Endothelial cell of hepatic sinusoid (primary cell): Measurements from ENCODE around the gene CTSC.

ENCODE experiments used
- in situ Hi-C: cut with HindIII; loops from 2 replicates; pipeline ENCODE4 v1.10.0; 2017; ENCODE audit warnings: low sequenced_read_pairs

Gene CTSC

GRCh38 chr11:88321412-88321811 lies 16.1 kb downstream of the CTSC start:
- in situ Hi-C loops: loop anchor here (10.0 kb wide), 1 partner anchor 93 kb away; no protein-coding TSS in a partner anchor

GRCh38 chr11:88320149-88320559 lies 17.4 kb downstream of the CTSC start:
- in situ Hi-C loops: loop anchor here (10.0 kb wide), 1 partner anchor 95 kb away; no protein-coding TSS in a partner anchor

- in situ Hi-C loops: no loop called here
These were observed 19.5 kb downstream of the CTSC start for GRCh38 chr11:88318017-88318416.

- in situ Hi-C loops: no loop called here
These were observed 20.0 kb downstream of the CTSC start for GRCh38 chr11:88317536-88317935.

GRCh38 chr11:88315981-88316441 lies 21.5 kb downstream of the CTSC start:
- in situ Hi-C loops: no loop called here

GRCh38 chr11:88315015-88315414 lies 22.5 kb downstream of the CTSC start:
- in situ Hi-C loops: no loop called here

- in situ Hi-C loops: no loop called here
These were observed 24.1 kb downstream of the CTSC start for GRCh38 chr11:88313441-88313840.

GRCh38 chr11:88312628-88313027 lies 24.9 kb downstream of the CTSC start:
- in situ Hi-C loops: no loop called here

GRCh38 chr11:88310246-88310645 lies 27.3 kb downstream of the CTSC start:
- in situ Hi-C loops: no loop called here

- in situ Hi-C loops: no loop called here
These were observed 29.0 kb downstream of the CTSC start for GRCh38 chr11:88308576-88308975.

GRCh38 chr11:88307749-88308425 lies 29.6 kb downstream of the CTSC start:
- in situ Hi-C loops: no loop called here

GRCh38 chr11:88306785-88307184 lies 30.8 kb downstream of the CTSC start:
- in situ Hi-C loops: no loop called here

- in situ Hi-C loops: no loop called here
These were observed 32.1 kb downstream of the CTSC start for GRCh38 chr11:88305430-88305829.

GRCh38 chr11:88304352-88304751 lies 33.2 kb downstream of the CTSC start:
- in situ Hi-C loops: no loop called here

GRCh38 chr11:88303037-88303436 lies 34.5 kb downstream of the CTSC start:
- in situ Hi-C loops: no loop called here

- in situ Hi-C loops: no loop called here
These were observed 35.9 kb downstream of the CTSC start for GRCh38 chr11:88301488-88302140.

- in situ Hi-C loops: no loop called here
These were observed 36.5 kb downstream of the CTSC start for GRCh38 chr11:88300888-88301487.

GRCh38 chr11:88297863-88298262 lies 39.7 kb downstream of the CTSC start:
- in situ Hi-C loops: no loop called here

- in situ Hi-C loops: no loop called here
These were observed 40.1 kb downstream of the CTSC start for GRCh38 chr11:88297421-88297820.

- in situ Hi-C loops: no loop called here
These were observed 42.5 kb downstream of the CTSC start for GRCh38 chr11:88295028-88295427.

GRCh38 chr11:88293931-88294330 lies 43.6 kb downstream of the CTSC start:
- in situ Hi-C loops: loop anchor here (5.0 kb wide), 1 partner anchor 67 kb away; no protein-coding TSS in a partner anchor
